IMR-90 (cell line): ENCODE measurements around the gene GMEB2. TPM values are rescaled to one million over a fixed set of nuclear protein-coding genes. Genes with fewer than 3 reads are reported as not detected.

ENCODE experiments used
- ATAC-seq: fragments of 200-7000 bp; cut with Tn5 transposase; 2 replicates; pipeline ENCODE4 v1.9.1; 2020; ENCODE audit warnings: low read depth, mild to moderate bottlenecking, moderate library complexity
- BruUV-seq: library from RNA; stranded (reverse); fragments of 400-500 nt; replicated peaks from 2 replicates; lab custom pipeline; 2021; lab: Mats Ljungman, UMichigan
- CTCF ChIA-PET: fragments of 300-600 bp; formaldehyde crosslinking; extraction: SDS; loops from one replicate; lab custom pipeline; 2021; ENCODE audit warnings: antibody characterized with exemption; lab: Yijun Ruan, JAX
- POLR2A ChIA-PET: fragments of 300-600 bp; sonication (Branson Sonifier 250); formaldehyde crosslinking; loops from one replicate; lab custom pipeline; 2022; ENCODE audit warnings: antibody characterized with exemption; ENCODE audit not compliant: unreplicated experiment; lab: Charles Lee
- DNase-seq: peaks from one replicate; pipeline ENCODE4 v3.0.0; 2013
- H2AFZ ChIP-seq: replicated peaks from 2 replicates; pipeline ENCODE3; 2013; ENCODE audit warnings: low read length, mild to moderate bottlenecking; ENCODE audit not compliant: poor library complexity
- H2AK5ac ChIP-seq: 2 replicates; pipeline ENCODE4 v1.6.1; 2013; ENCODE audit warnings: low read depth, low read length, inconsistent platforms
- H2AK9ac ChIP-seq: replicated peaks from 2 replicates; pipeline ENCODE3; 2013; ENCODE audit warnings: mild to moderate bottlenecking, low read depth, low read length, moderate library complexity; ENCODE audit not compliant: poor library complexity
- H2BK120ac ChIP-seq: 2 replicates; pipeline ENCODE4 v1.6.1; 2013; ENCODE audit warnings: low read depth, low read length, inconsistent platforms
- H2BK15ac ChIP-seq: 3 replicates; pipeline ENCODE4 v1.6.1; 2013; ENCODE audit warnings: low read depth, low read length, inconsistent platforms
- H2BK20ac ChIP-seq: 2 replicates; pipeline ENCODE4 v1.6.1; 2013; ENCODE audit warnings: low read depth, mild to moderate bottlenecking, inconsistent platforms, low read length, moderate library complexity
- H2BK5ac ChIP-seq: 2 replicates; pipeline ENCODE4 v1.6.1; 2013; ENCODE audit warnings: mild to moderate bottlenecking, low read depth, low read length, inconsistent platforms; ENCODE audit not compliant: poor library complexity, severe bottlenecking
- H3K14ac ChIP-seq: replicated peaks from 2 replicates; pipeline ENCODE4 v1.6.1; 2013; ENCODE audit warnings: low read depth, low read length, inconsistent platforms
- H3K18ac ChIP-seq: 2 replicates; pipeline ENCODE4 v1.6.1; 2013; ENCODE audit warnings: low read depth, low read length, control low read depth
- H3K23ac ChIP-seq: 2 replicates; pipeline ENCODE4 v1.6.1; 2013; ENCODE audit warnings: low read depth, low read length, inconsistent platforms
- H3K27ac ChIP-seq: 2 replicates; pipeline ENCODE4 v1.5.1; 2013; ENCODE audit warnings: mild to moderate bottlenecking, control low read depth, low read length; ENCODE audit not compliant: insufficient read depth
- H3K27me3 ChIP-seq: 2 replicates; pipeline ENCODE4 v1.6.1; 2013; ENCODE audit warnings: low read length; ENCODE audit not compliant: control insufficient read depth, insufficient read depth
- H3K36me3 ChIP-seq: 2 replicates; pipeline ENCODE4 v1.6.1; 2013; ENCODE audit warnings: low read length, mixed read lengths; ENCODE audit not compliant: control insufficient read depth, insufficient read depth
- H3K4ac ChIP-seq: 2 replicates; pipeline ENCODE4 v1.6.1; 2013; ENCODE audit warnings: low read depth, low read length, inconsistent platforms
- H3K4me1 ChIP-seq: 2 replicates; pipeline ENCODE4 v1.6.1; 2013; ENCODE audit warnings: low read length, mixed read lengths; ENCODE audit not compliant: control insufficient read depth, insufficient read depth
- H3K4me2 ChIP-seq: 2 replicates; pipeline ENCODE4 v1.6.1; 2013; ENCODE audit warnings: low read depth, mild to moderate bottlenecking, control low read depth, low read length, moderate library complexity
- H3K4me3 ChIP-seq: 2 replicates; pipeline ENCODE4 v1.5.1; 2013; ENCODE audit warnings: low read depth, mild to moderate bottlenecking, control low read depth, low read length, moderate library complexity; ENCODE audit not compliant: insufficient read depth
- H3K56ac ChIP-seq: 2 replicates; pipeline ENCODE4 v1.6.1; 2013; ENCODE audit warnings: low read length, inconsistent platforms; ENCODE audit not compliant: insufficient read depth; ENCODE audit errors: extremely low read depth
- H3K79me1 ChIP-seq, 2 experiments: 2 replicates each; pipeline ENCODE4 v1.6.1; 2013; ENCODE audit warnings: low read length in 2 of 2, inconsistent platforms in 1 of 2, low read depth in 1 of 2
- H3K9ac ChIP-seq: 2 replicates; pipeline ENCODE4 v1.6.1; 2013; ENCODE audit warnings: low read depth, low read length, control low read depth
- H3K9me1 ChIP-seq: 2 replicates; pipeline ENCODE4 v1.6.1; 2013; ENCODE audit warnings: low read length, inconsistent platforms; ENCODE audit not compliant: insufficient read depth
- H3K9me3 ChIP-seq: 2 replicates; pipeline ENCODE4 v1.6.1; 2013; ENCODE audit warnings: low read length; ENCODE audit not compliant: control insufficient read depth, insufficient read depth
- H4K20me1 ChIP-seq: 2 replicates; pipeline ENCODE4 v1.6.1; 2013; ENCODE audit warnings: low read length, inconsistent platforms; ENCODE audit not compliant: insufficient read depth
- H4K5ac ChIP-seq: 2 replicates; pipeline ENCODE4 v1.6.1; 2013; ENCODE audit warnings: mild to moderate bottlenecking, low read depth, low read length, control low read depth
- H4K8ac ChIP-seq, 2 experiments: 2 replicates each; pipeline ENCODE4 v1.6.1; 2013; ENCODE audit warnings: low read depth in 2 of 2, low read length in 2 of 2, control low read depth in 1 of 2, inconsistent platforms in 1 of 2
- H4K91ac ChIP-seq: 2 replicates; pipeline ENCODE4 v1.6.1; 2013; ENCODE audit warnings: low read depth, low read length, inconsistent platforms; ENCODE audit not compliant: insufficient read depth
- BHLHE40 ChIP-seq: fragments of 150-350 bp; IDR thresholded peaks from 2 replicates; pipeline ENCODE4 v1.6.1; 2016; ENCODE audit warnings: mild to moderate bottlenecking, low read depth, low read length
- CEBPB ChIP-seq: IDR thresholded peaks from 2 replicates; pipeline ENCODE4 v1.6.1; 2012; ENCODE audit warnings: low read depth, low read length, improper control_type of control experiment
- CHD1 ChIP-seq: IDR thresholded peaks from 2 replicates; pipeline ENCODE4 v1.6.1; 2012; ENCODE audit warnings: low read depth, low read length, improper control_type of control experiment
- MAZ ChIP-seq: IDR thresholded peaks from 2 replicates; pipeline ENCODE4 v1.6.1; 2012; ENCODE audit warnings: low read depth, mild to moderate bottlenecking, low read length, improper control_type of control experiment, moderate library complexity, borderline replicate concordance
- MXI1 ChIP-seq: IDR thresholded peaks from 2 replicates; pipeline ENCODE4 v1.6.1; 2012; ENCODE audit warnings: low read depth, mild to moderate bottlenecking, low read length, moderate library complexity, borderline replicate concordance
- NFE2L2 ChIP-seq: fragments of 150-350 bp; IDR thresholded peaks from 2 replicates; pipeline ENCODE4 v1.6.1; 2016; ENCODE audit warnings: low read depth, mild to moderate bottlenecking, low read length
- POLR2A ChIP-seq: IDR thresholded peaks from 2 replicates; pipeline ENCODE4 v1.6.1; 2012; ENCODE audit warnings: mild to moderate bottlenecking, low read depth, low read length
- RAD21 ChIP-seq: IDR thresholded peaks from 2 replicates; pipeline ENCODE4 v1.6.1; 2012; ENCODE audit warnings: low read length, improper control_type of control experiment
- RCOR1 ChIP-seq: IDR thresholded peaks from 2 replicates; pipeline ENCODE4 v1.6.1; 2012; ENCODE audit warnings: mild to moderate bottlenecking, low read length, improper control_type of control experiment; ENCODE audit not compliant: insufficient replicate concordance
- RFX5 ChIP-seq: IDR thresholded peaks from 2 replicates; pipeline ENCODE4 v1.8.0; 2012; ENCODE audit warnings: low read depth, mild to moderate bottlenecking, low read length, moderate library complexity
- SMC3 ChIP-seq: fragments of 150-350 bp; IDR thresholded peaks from 2 replicates; pipeline ENCODE4 v1.6.1; 2016; ENCODE audit warnings: low read depth, mild to moderate bottlenecking, antibody characterized with exemption, low read length, moderate library complexity
- WGBS, 2 experiments: methylation state at CpG; one replicate each; pipeline versions ENCODE4 v1.1.5 to v1.1.7; 2013; ENCODE audit warnings: missing lambda C conversion rate in 2 of 2; ENCODE audit not compliant: insufficient read length in 1 of 2; ENCODE audit errors: extremely low coverage in 2 of 2; 5-methylcytosine and 5-hydroxymethylcytosine counted together
- dilution Hi-C: fragments of 300-500 bp; cut with HindIII; formaldehyde crosslinking; loops from one replicate; pipeline ENCODE4 v1.14.3; 2018; ENCODE audit warnings: low sequenced_read_pairs; ENCODE audit not compliant: unreplicated experiment
- in situ Hi-C: fragments of 300-500 bp; cut with MboI; formaldehyde crosslinking; loops from 3 replicates; pipeline ENCODE4 v1.14.3; 2019; ENCODE audit warnings: low sequenced_read_pairs, inconsistent platforms, mixed read lengths
- intact Hi-C: fragments of 100-400 bp; cut with micrococcal nuclease; formaldehyde crosslinking; loops from 2 replicates; pipeline ENCODE4 v1.10.0; 2022
- polyA plus RNA-seq, 3 experiments: library from polyadenylated mRNA; depleted of rRNA; stranded (reverse); fragments of >200 nt; gene quantifications; 2 replicates each; pipeline ENCODE4 v1.2.3, GENCODE V29; 2012; ENCODE audit warnings: low replicate concordance in 1 of 3
- total RNA-seq: library from RNA; depleted of rRNA; stranded (reverse); fragments of >200 nt; gene quantifications from 2 replicates; pipeline ENCODE4 v1.2.3, GENCODE V29; 2012
- TF ChIP-seq, protein P1 (sequence below): conservative IDR thresholded peaks from 2 replicates; pipeline ENCODE4 v1.5.1; 2012; ENCODE audit warnings: mild to moderate bottlenecking, low read depth, low read length, improper control_type of control experiment
- TF ChIP-seq, protein P2 (sequence below): fragments of 150-350 bp; IDR thresholded peaks from 2 replicates; pipeline ENCODE4 v1.6.1; 2016; ENCODE audit warnings: low read depth, mild to moderate bottlenecking, low read length, moderate library complexity, borderline replicate concordance

GMEB2 gene
- total and polyA plus RNA-seq, 2 of the 4 experiments (the other 2 are of a cell fraction), result 5.0 to 10.0 TPM

DNA sequence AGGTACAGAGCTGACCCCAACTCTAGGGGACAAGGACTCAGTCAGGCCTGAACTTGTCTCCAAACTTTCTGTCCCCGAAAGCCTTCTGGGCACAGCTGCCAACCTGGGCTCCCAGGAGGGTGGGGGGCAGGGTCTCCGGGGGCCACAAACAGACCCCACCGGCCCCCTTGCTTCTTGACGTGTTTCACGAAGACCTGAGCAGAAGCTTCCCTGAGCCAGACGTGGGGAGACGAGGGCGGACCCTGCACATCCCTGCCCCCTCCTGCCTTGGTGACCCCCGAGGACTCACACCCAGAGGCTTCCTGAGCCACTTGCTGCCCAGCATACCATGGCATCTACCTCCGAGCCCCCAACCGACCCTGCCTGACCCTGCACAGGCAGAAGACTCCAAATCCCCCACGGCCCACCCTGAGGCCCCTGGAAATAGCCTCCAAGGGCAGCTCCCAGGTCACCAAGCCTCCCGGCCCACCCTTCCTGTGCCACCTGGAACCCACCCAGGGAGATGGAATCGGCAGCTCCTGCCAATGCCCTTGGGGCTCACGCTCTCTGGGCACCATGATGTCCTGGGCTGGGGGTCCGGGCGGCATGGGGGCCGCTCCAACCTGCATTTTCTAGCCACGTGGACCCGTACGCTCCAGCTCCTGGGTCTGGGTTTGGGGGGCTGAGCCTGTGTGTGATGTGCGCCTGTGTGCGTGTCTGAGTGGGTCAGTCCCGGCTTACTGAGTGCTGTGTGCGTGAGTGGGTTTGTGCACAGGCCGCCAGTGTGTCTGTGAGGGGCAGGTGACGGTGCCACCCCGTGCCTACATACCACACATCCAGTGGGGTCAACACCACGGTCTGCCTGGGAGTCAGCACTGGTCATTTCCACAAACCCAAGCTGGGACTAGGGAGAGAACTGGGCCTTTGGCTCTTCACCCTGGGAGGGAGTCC is 87.2 kb downstream of the GMEB2 start (continued):
- TF ChIP-seq RAD21, result no peak
- no peak for TF ChIP-seq SMC3

DNA sequence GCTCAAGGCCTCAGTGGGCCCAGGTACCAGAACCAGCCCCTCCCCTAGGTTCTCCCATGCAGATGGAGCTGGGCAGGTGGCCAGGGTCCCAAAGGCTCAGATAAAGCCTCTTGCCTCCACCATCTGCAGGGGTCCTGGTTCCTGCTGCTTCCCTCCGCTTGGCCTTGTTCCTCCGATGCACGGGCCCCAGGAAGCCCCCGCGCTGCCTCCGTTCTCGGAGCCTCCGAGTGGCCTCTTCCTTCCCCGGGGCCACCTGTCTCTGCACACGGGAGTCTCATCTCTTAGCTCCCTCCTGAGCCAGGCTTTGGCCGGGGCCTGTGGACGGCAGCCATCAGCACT is 87.8 kb downstream of the GMEB2 start:
- Histone ChIP-seq H2BK20ac (no peak overlapping the region), H3K9me3 (no peaks in the 10 kb centered on the region), H3K36me3 (no peaks in the 10 kb centered on the region), H4K8ac (no peak overlapping the region), H2BK15ac (no peak overlapping the region), H2AK5ac (no peak overlapping the region), H3K27me3 (peaks cover 4% of the 10 kb centered on the region; the same call in 1 of the 2 replicates), H4K20me1 (no peaks in the 10 kb centered on the region), H3K4me3 (no peak overlapping the region), H4K91ac (no peak overlapping the region), H3K27ac (no peak overlapping the region), H3K9ac (no peak overlapping the region), H3K56ac (no peak overlapping the region), H3K18ac (no peak overlapping the region), H3K4me1 (peaks cover 3% of the 10 kb centered on the region; the same call in 1 of the 2 replicates), H3K4ac (no peak overlapping the region), H3K14ac (no peak overlapping the region), H2AK9ac (peak overlapping the region; percentile 55), H2BK5ac (no peak overlapping the region), H4K5ac (no peak overlapping the region), H3K4me2 (no peak overlapping the region), H3K9me1 (no peaks in the 10 kb centered on the region), H2AFZ (peak overlapping the region; percentile 11), H3K23ac (no peak overlapping the region), H3K79me1 (no peaks in the 10 kb centered on the region), H2BK120ac (no peak overlapping the region)
- ChIA-PET POLR2A (interaction anchor here (0.5 kb wide), 1 partner anchor 435 kb away, joined by 3 read pairs; no protein-coding TSS in a partner anchor), CTCF (interaction anchor here (1.8 to 1.9 kb wide), 2 partner anchors 326 to 500 kb away, joined by 6 to 10 read pairs; partner anchors contain the start of gene TPD52L2)
- dilution Hi-C loops (no loop called here), in situ Hi-C loops (loop anchor here (10.0 kb wide), 2 partner anchors 326 to 436 kb away; partner anchors contain the start of genes ABHD16B, SAMD10 and TPD52L2), intact Hi-C loops (loop anchor here (2.0 to 10.0 kb wide), 4 partner anchors 116 to 518 kb away; partner anchors contain the start of genes RTEL1, STMN3 and UCKL1)
- no TSS peak for BruUV-seq
- WGBS, 2 experiments, result 96% methylated on average over 6 of the region's 12 CpGs; no CpG with 5 or more reads in 1 of the 2 experiments
- ATAC-seq, result no peak
- DNase-seq, result no peak
- no peak for TF ChIP-seq MAZ
- no peak for TF ChIP-seq NFE2L2
- TF ChIP-seq, protein P1, sequence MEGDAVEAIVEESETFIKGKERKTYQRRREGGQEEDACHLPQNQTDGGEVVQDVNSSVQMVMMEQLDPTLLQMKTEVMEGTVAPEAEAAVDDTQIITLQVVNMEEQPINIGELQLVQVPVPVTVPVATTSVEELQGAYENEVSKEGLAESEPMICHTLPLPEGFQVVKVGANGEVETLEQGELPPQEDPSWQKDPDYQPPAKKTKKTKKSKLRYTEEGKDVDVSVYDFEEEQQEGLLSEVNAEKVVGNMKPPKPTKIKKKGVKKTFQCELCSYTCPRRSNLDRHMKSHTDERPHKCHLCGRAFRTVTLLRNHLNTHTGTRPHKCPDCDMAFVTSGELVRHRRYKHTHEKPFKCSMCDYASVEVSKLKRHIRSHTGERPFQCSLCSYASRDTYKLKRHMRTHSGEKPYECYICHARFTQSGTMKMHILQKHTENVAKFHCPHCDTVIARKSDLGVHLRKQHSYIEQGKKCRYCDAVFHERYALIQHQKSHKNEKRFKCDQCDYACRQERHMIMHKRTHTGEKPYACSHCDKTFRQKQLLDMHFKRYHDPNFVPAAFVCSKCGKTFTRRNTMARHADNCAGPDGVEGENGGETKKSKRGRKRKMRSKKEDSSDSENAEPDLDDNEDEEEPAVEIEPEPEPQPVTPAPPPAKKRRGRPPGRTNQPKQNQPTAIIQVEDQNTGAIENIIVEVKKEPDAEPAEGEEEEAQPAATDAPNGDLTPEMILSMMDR, result no peak
- TF ChIP-seq BHLHE40, result no peak
- no peak for TF ChIP-seq MXI1
- no peak for TF ChIP-seq CEBPB
- TF ChIP-seq POLR2A, result no peak
- TF ChIP-seq, protein P2, sequence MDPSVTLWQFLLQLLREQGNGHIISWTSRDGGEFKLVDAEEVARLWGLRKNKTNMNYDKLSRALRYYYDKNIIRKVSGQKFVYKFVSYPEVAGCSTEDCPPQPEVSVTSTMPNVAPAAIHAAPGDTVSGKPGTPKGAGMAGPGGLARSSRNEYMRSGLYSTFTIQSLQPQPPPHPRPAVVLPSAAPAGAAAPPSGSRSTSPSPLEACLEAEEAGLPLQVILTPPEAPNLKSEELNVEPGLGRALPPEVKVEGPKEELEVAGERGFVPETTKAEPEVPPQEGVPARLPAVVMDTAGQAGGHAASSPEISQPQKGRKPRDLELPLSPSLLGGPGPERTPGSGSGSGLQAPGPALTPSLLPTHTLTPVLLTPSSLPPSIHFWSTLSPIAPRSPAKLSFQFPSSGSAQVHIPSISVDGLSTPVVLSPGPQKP, result no peak
- TF ChIP-seq RCOR1, result no peak
- TF ChIP-seq CHD1, result no peak
- TF ChIP-seq RFX5, result no peak
